BE2C (cell line): ENCODE measurements around the gene RRN3. TPM values are rescaled to one million over a fixed set of nuclear protein-coding genes. Genes with fewer than 3 reads are reported as not detected.
"Not testable (repeated sequence)": the region's sequence is repeated elsewhere in the genome, so short reads cannot be mapped to it uniquely, and the experiment has no call there.

Source experiments
- DNase-seq: peaks from one replicate; pipeline ENCODE4 v3.0.0-alpha.2; 2020
- H3K27me3 ChIP-seq: fragments of 250-450 bp; sonication (Bioruptor Pico); 2 replicates; pipeline ENCODE4 v1.5.1; 2020; ENCODE audit warnings: mild to moderate bottlenecking
- H3K36me3 ChIP-seq: fragments of 250-450 bp; sonication (Bioruptor Pico); 2 replicates; pipeline ENCODE4 v1.5.1; 2020; ENCODE audit warnings: mild to moderate bottlenecking
- H3K4me1 ChIP-seq: fragments of 250-450 bp; sonication (Bioruptor Pico); 2 replicates; pipeline ENCODE4 v1.5.1; 2020
- H3K4me3 ChIP-seq: 2 replicates; pipeline ENCODE4 v1.5.1; 2011; ENCODE audit warnings: low read depth, low read length
- H3K9me3 ChIP-seq: fragments of 250-450 bp; sonication (Bioruptor Pico); 2 replicates; pipeline ENCODE4 v1.5.1; 2020
- polyA plus RNA-seq: library from polyadenylated mRNA; unstranded; fragments of >200 nt; gene quantifications from one replicate; pipeline ENCODE4 v1.2.1, GENCODE V29; 2012; ENCODE audit warnings: low read depth, missing spikeins; ENCODE audit not compliant: insufficient read length, insufficient read depth
- TF ChIP-seq, protein P1 (sequence below): IDR thresholded peaks from 2 replicates; pipeline ENCODE4 v1.5.1; 2012; ENCODE audit warnings: mild to moderate bottlenecking, low read depth, low read length

Gene RRN3
- polyA plus RNA-seq, result 118 TPM

GRCh38 chr16:15093955-15094827, at the start of gene RRN3:
TSS of gene RRN3 (minus strand) at chr16:15094272. CDS start at chr16:15094233, 39 bp downstream.
- not testable (repeated sequence) for H3K4me1 ChIP-seq, H3K36me3 ChIP-seq, H3K27me3 ChIP-seq, H3K9me3 ChIP-seq
- peak within 1 kb of the TSS; percentile 88 for H3K4me3 ChIP-seq
- DNase-seq, result peak; percentile 95

- not testable (repeated sequence) for H3K36me3 ChIP-seq, DNase-seq, H3K9me3 ChIP-seq, H3K4me1 ChIP-seq, H3K27me3 ChIP-seq
- H3K4me3 ChIP-seq, result peak overlapping the region; percentile 43
Measured at GRCh38 chr16:15143601-15144091, 49.6 kb upstream of the RRN3 start.

- H3K27me3 ChIP-seq, H3K4me1 ChIP-seq, H3K4me3 ChIP-seq, H3K9me3 ChIP-seq, H3K36me3 ChIP-seq, DNase-seq: not testable (repeated sequence)
Measured at GRCh38 chr16:15142891-15143600, 49.0 kb upstream of the RRN3 start.

GRCh38 chr16:15142107-15142890, 48.2 kb upstream of the RRN3 start:
- H3K9me3 ChIP-seq, H3K36me3 ChIP-seq, H3K4me3 ChIP-seq, H3K4me1 ChIP-seq, H3K27me3 ChIP-seq, DNase-seq: not testable (repeated sequence)

GRCh38 chr16:15141586-15141985, 47.5 kb upstream of the RRN3 start:
- Histone ChIP-seq H3K36me3 (no peaks in the 10 kb centered on the region), H3K4me1 (peaks cover 6% of the 10 kb centered on the region), H3K27me3 (no peaks in the 10 kb centered on the region), H3K9me3 (no peaks in the 10 kb centered on the region), H3K4me3 (no peak overlapping the region)
- TF ChIP-seq, protein P1, sequence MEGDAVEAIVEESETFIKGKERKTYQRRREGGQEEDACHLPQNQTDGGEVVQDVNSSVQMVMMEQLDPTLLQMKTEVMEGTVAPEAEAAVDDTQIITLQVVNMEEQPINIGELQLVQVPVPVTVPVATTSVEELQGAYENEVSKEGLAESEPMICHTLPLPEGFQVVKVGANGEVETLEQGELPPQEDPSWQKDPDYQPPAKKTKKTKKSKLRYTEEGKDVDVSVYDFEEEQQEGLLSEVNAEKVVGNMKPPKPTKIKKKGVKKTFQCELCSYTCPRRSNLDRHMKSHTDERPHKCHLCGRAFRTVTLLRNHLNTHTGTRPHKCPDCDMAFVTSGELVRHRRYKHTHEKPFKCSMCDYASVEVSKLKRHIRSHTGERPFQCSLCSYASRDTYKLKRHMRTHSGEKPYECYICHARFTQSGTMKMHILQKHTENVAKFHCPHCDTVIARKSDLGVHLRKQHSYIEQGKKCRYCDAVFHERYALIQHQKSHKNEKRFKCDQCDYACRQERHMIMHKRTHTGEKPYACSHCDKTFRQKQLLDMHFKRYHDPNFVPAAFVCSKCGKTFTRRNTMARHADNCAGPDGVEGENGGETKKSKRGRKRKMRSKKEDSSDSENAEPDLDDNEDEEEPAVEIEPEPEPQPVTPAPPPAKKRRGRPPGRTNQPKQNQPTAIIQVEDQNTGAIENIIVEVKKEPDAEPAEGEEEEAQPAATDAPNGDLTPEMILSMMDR, result no peak
- no peak for DNase-seq

DNA sequence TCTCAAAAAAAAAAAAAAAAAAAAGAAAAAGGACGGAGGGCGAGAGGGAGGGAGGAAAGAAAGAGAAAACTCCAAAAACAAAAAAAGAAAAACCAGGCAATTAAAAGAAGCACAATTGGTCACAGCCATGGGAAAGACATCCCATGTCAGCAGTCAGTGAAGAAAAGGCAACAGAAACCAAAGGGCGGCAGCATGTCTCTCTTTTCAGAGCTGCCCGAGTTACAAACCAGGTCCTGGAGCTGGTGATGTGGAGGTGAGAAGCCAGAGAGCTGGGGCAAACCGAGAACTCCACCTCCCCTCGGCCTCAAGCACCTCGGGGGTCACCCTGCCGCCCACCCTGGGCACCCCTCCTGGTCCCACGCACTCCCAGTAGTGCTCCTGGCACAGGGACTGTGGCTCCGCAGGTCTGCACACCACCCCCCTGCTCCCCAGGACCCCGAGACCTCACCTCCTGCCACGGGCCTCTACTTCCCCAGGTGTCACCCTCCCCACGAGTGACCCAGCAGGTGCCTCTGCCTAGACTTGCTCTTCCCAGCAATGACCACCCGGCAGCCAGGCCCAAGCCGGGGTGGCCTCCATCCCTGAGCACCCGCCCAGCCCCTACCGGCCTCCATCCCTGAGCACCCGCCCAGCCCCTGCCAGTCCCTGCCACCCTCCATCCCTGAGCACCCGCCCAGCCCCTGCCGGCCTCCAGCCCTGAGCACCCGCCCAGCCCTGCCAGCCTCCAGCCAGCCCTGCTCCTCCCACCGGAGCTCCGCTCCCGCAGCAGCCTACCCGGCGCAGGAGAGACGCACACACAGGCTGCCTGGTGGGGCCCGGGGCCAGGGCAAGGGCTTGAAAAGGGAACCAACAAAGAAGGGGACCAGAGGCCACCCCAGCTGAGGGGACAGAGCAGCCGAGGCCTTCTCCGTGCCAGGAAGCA, 46.6 kb upstream of the RRN3 start:
- not testable (repeated sequence) for H3K4me3 ChIP-seq, H3K36me3 ChIP-seq, DNase-seq, H3K27me3 ChIP-seq, H3K4me1 ChIP-seq, H3K9me3 ChIP-seq

DNA sequence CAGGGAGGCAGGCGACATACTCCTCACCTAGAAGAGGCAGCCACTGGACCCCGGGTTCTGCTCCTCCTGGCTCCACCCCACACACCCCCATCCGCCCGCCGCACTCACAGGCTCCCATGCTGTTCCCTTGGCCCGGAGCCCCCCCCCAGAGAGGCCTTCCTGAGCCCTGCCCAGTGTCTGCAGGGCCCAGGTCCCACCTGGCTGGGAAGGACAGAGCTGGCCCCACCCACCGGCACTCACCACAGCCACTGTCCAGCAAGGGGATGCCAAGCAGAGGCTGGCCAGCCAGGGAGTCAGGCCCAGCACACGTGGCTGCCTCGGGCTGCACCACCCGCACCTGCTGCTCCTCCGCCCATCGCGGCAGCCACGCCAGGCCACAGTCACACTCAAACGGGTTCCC, 43.4 kb upstream of the RRN3 start:
- not testable (repeated sequence) for H3K4me1 ChIP-seq, H3K4me3 ChIP-seq, H3K36me3 ChIP-seq, H3K9me3 ChIP-seq, H3K27me3 ChIP-seq, DNase-seq

DNA sequence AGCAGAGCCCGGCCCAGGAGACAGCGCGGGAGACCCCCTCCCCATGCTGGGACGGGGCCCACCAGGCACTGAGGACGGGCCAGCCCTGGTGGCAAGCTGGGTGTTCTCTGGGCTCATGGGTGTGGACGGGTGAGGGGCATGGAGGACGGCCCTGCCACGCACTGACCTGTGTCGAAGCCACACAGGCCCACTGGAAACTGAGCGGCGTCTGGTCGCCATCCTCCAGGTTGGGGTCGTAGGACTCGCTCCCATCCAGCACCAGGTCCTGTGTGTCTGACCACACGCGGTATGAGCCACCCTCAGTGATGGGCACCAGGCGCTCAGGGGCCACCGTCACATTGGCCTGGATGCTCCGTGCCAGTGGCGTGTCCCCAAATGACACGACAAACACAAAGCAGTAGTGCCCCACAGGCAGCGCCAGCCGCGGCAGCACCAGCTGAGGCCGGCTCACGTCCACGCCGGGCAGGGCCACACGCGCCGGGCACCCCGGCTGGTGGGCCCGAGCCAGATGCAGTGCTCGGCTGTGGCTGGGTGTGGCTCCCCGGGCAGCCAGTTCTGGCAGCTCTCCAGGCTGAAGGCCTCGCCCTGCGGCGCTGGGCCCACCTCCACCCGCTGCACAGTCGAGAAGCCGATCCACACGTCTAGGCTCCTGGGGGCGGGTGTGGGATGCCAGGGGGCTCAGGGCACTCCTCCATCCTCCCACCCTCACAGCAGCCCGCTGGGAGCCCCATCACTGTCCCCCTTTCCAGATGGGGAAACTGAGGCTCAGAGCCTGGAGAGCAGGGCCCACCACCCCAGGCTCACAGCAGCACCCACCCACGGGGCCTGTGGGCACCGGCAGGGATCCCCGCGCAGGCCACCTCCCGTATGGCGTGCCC, 41.6 kb upstream of the RRN3 start:
- not testable (repeated sequence) for H3K9me3 ChIP-seq, DNase-seq, H3K36me3 ChIP-seq, H3K4me1 ChIP-seq, H3K4me3 ChIP-seq, H3K27me3 ChIP-seq

DNA sequence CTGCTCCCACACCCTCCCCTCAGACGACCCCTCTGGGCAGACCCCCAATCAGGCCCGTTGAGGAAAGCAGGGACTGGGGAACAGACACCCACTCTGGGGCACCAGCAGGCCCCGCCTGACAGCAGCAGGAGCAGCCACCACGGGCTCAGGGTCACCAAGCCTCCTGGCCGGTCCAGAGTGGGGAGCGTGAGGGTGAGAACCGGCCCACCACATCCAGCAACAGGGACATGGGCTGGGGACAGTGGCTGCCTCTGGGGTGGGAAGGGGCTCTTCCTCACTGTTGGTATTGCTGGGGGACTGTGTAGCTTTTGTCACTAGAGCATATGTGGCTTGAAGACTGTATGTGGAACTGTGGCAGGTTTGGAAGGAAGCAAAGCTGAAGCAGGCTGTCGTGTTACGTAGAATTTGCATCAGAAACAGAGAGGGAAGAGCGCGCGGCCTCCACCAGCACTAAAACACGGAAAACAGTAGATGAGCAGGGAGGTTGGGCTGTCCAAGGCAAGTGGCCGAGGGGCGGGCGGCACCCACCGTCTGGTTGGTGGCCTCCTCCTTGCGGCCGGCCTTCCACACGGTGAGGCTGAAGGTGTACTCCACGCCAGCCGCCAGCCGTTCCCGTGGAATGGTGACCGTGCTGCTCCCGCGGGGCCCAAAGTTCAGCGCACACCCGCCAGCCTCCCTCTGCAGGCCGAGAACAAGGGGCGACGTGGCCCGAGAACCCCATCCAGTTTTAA, 40.8 kb upstream of the RRN3 start:
- not testable (repeated sequence) for H3K9me3 ChIP-seq, H3K27me3 ChIP-seq, H3K4me3 ChIP-seq, DNase-seq, H3K36me3 ChIP-seq, H3K4me1 ChIP-seq

DNA sequence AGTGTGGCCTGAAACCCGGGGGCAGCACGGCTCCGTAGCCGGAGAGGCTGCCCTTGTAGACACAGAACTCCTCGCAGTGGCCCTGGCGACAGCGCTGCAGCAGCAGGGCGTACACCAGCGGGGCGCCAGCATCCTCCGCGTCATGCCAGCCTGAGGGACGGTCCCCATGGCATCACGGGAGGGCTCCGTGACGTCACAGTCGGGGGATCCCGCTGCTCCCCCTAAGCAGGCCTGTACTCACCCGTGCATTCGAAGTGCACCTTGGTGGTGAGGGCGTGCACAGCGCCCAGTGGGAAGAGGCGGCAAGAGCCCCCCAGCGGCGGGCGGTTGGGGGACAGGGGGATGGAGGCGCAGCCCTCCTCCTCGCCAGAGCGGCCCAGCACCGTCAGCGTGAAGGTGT, 39.5 kb upstream of the RRN3 start:
- not testable (repeated sequence) for H3K9me3 ChIP-seq, DNase-seq, H3K36me3 ChIP-seq, H3K27me3 ChIP-seq, H3K4me1 ChIP-seq, H3K4me3 ChIP-seq

- DNase-seq, H3K4me1 ChIP-seq, H3K27me3 ChIP-seq, H3K4me3 ChIP-seq, H3K9me3 ChIP-seq, H3K36me3 ChIP-seq: not testable (repeated sequence)
Measured at GRCh38 chr16:15132719-15133428, 38.8 kb upstream of the RRN3 start.
